ENCODE measurements around the gene MAP7D1. TPM values are rescaled to one million over a fixed set of nuclear protein-coding genes. Genes with fewer than 3 reads are reported as not detected.

MAP7D1 gene
- total and polyA plus RNA-seq, 10 of the 15 experiments (the other 5 are each of a cell fraction or from before 2014, with no cell fraction given), result 4.4 to 97.6 (median 24.2) TPM

GRCh38 chr1:36150296-36151133 lies 5.4 kb upstream of the MAP7D1 start (continued):
- no peak; the same call in 1 of the 2 replicates for TF ChIP-seq BACH1 (IDR thresholded peaks at IDR 0.05; ENCODE audit: borderline replicate concordance)
- TF ChIP-seq ZZZ3 (IDR thresholded peaks at IDR 0.05; ENCODE audit: control insufficient read depth, insufficient read length, low read depth), result no peak
- 0 out of 2 replicates have a peak, but pooled peaks have one; percentile 30 for TF ChIP-seq IKZF1 (conservative IDR thresholded peaks at IDR 0.05)
- no peak for TF ChIP-seq GABPA (IDR thresholded peaks at IDR 0.05; ENCODE audit: low read depth)
- no peak for TF ChIP-seq SMC3 (IDR thresholded peaks at IDR 0.05; ENCODE audit: borderline replicate concordance, low read length)
- peak; percentile 70; the same call in 1 of the 2 replicates for TF ChIP-seq NFYB (IDR thresholded peaks at IDR 0.05; ENCODE audit: insufficient read depth, low read depth, low read length)
- TF ChIP-seq NR2F1 (conservative IDR thresholded peaks at IDR 0.05), result peak; percentile 47; the same call in 1 of the 2 replicates
- TF ChIP-seq KDM1A (IDR thresholded peaks at IDR 0.05; ENCODE audit: borderline replicate concordance), result no peak
- 0 out of 2 replicates have a peak, but pooled peaks have one; percentile 8 for TF ChIP-seq MTA2 (IDR thresholded peaks at IDR 0.05; ENCODE audit: low read depth)
- peak; percentile 65; the same call in 1 of the 2 replicates for TF ChIP-seq POLR2A (IDR thresholded peaks at IDR 0.05; ENCODE audit: low read depth, low read length)
- no peak for TF ChIP-seq SREBF2 (IDR thresholded peaks at IDR 0.05; ENCODE audit: low read length)
- TF ChIP-seq EED (IDR thresholded peaks at IDR 0.05; ENCODE audit: low read depth), result peak; percentile 18; the same call in 1 of the 2 replicates
- TF ChIP-seq CBFB (IDR thresholded peaks at IDR 0.05; ENCODE audit: low read depth), result 0 out of 2 replicates have a peak, but pooled peaks have one; percentile 3
- peak; percentile 60 for TF ChIP-seq DPF2 (IDR thresholded peaks at IDR 0.05)
- TF ChIP-seq TCF12 (IDR thresholded peaks at IDR 0.05; ENCODE audit: low read depth, low read length), result peak; percentile 69; the same call in 1 of the 2 replicates
- peak; percentile 29; the same call in 1 of the 2 replicates for TF ChIP-seq MXI1 (IDR thresholded peaks at IDR 0.05; ENCODE audit: low read depth, low read length)
- TF ChIP-seq TBL1XR1 (IDR thresholded peaks at IDR 0.05; ENCODE audit: low read depth, low read length), result 0 out of 2 replicates have a peak, but pooled peaks have one; percentile 7
- peak; percentile 75 for TF ChIP-seq BMI1 (IDR thresholded peaks at IDR 0.05; ENCODE audit: borderline replicate concordance)
- peak; percentile 12; the same call in 1 of the 2 replicates for TF ChIP-seq MLLT1 (IDR thresholded peaks at IDR 0.05)
- TF ChIP-seq REST (IDR thresholded peaks at IDR 0.05; ENCODE audit: low read depth, low read length), result no peak
- TF ChIP-seq SP1 (IDR thresholded peaks at IDR 0.05; ENCODE audit: low read depth, low read length), result peak; percentile 15
- TF ChIP-seq CEBPZ (IDR thresholded peaks at IDR 0.05; ENCODE audit: low read depth, low read length), result no peak
- TF ChIP-seq MEF2A (IDR thresholded peaks at IDR 0.05; ENCODE audit: insufficient read depth, low read depth, low read length), result no peak
